Gastrocnemius medialis (tissue), 4 donors: Measurements from ENCODE around the gene CRYGN.

Source experiments
- POLR2A ChIP-seq, 2 donors: fragments of 450-650 bp; IDR thresholded peaks; one replicate each; pipeline ENCODE4 v1.6.1; 2017; ENCODE audit warnings: antibody characterized with exemption in 2 of 2, mild to moderate bottlenecking in 2 of 2, moderate library complexity in 2 of 2
- TF ChIP-seq, protein P1 (sequence below), 5 experiments: fragments of 450-650 bp in 3 of 5; fragments of 200-600 bp in 2 of 5; sonication (generic) in 2 of 5; IDR thresholded peaks in 4 of 5; conservative IDR thresholded peaks in 1 of 5; 1 replicate in 4 of 5; 2 replicates in 1 of 5; pipeline ENCODE4 v1.5.1; 2016 to 2019; ENCODE audit warnings: antibody characterized with exemption in 5 of 5, mild to moderate bottlenecking in 3 of 5, moderate library complexity in 3 of 5

GRCh38 chr7:151453326-151453791 lies 13.4 kb upstream of the CRYGN start:
- TF ChIP-seq, protein P1, sequence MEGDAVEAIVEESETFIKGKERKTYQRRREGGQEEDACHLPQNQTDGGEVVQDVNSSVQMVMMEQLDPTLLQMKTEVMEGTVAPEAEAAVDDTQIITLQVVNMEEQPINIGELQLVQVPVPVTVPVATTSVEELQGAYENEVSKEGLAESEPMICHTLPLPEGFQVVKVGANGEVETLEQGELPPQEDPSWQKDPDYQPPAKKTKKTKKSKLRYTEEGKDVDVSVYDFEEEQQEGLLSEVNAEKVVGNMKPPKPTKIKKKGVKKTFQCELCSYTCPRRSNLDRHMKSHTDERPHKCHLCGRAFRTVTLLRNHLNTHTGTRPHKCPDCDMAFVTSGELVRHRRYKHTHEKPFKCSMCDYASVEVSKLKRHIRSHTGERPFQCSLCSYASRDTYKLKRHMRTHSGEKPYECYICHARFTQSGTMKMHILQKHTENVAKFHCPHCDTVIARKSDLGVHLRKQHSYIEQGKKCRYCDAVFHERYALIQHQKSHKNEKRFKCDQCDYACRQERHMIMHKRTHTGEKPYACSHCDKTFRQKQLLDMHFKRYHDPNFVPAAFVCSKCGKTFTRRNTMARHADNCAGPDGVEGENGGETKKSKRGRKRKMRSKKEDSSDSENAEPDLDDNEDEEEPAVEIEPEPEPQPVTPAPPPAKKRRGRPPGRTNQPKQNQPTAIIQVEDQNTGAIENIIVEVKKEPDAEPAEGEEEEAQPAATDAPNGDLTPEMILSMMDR (IDR thresholded peaks at IDR 0.05 in 4 of 5, conservative IDR thresholded peaks at IDR 0.05 in 1 of 5) = no peak
- no peak for TF ChIP-seq POLR2A (IDR thresholded peaks at IDR 0.05)
